GM19025 (cell line): Measurements from ENCODE around the gene HYAL2.
A peak's percentile ranks its signal among the peaks of the same experiment; 100 is the strongest.
"Not testable (repeated sequence)": the region's sequence is repeated elsewhere in the genome, so short reads cannot be mapped to it uniquely, and the experiment has no call there.

Experiments
- ATAC-seq: cut with Tn5 transposase; IDR thresholded peaks from one replicate; pipeline ENCODE4 v1.9.1; 2021; ENCODE audit warnings: mild to moderate bottlenecking, low read depth, moderate library complexity; ENCODE audit not compliant: unreplicated experiment

Gene HYAL2

GRCh38 chr3:50294089-50294488 is 28.5 kb downstream of the HYAL2 start:
- ATAC-seq = no peak

GRCh38 chr3:50293079-50293801 is 29.3 kb downstream of the HYAL2 start:
- ATAC-seq = no peak

GRCh38 chr3:50292159-50293078 is 30.1 kb downstream of the HYAL2 start, which contains the start of gene IFRD2:
Gene IFRD2 (minus strand): TSS chr3:50292429. CDS start chr3:50292274, 155 bp downstream.
- ATAC-seq = peak; percentile 95

GRCh38 chr3:50290161-50290641 is 32.3 kb downstream of the HYAL2 start:
- no peak for ATAC-seq

GRCh38 chr3:50289130-50289529 is 33.4 kb downstream of the HYAL2 start:
- ATAC-seq = no peak

GRCh38 chr3:50288387-50289007 is 34.0 kb downstream of the HYAL2 start:
- no peak for ATAC-seq

- ATAC-seq = no peak
These were observed 35.3 kb downstream of the HYAL2 start for GRCh38 chr3:50287262-50287661.

GRCh38 chr3:50286322-50287227 is 36.0 kb downstream of the HYAL2 start:
- ATAC-seq = no peak

- not testable (repeated sequence) for ATAC-seq
These were observed 38.4 kb downstream of the HYAL2 start for GRCh38 chr3:50284121-50284520.

- ATAC-seq = no peak
These were observed 43.1 kb downstream of the HYAL2 start for GRCh38 chr3:50279255-50280016.

GRCh38 chr3:50278880-50279224 is 43.7 kb downstream of the HYAL2 start, which contains the start of gene LSMEM2:
Gene LSMEM2 (plus strand): TSS chr3:50279087. CDS start chr3:50279114, 27 bp downstream.
- ATAC-seq = no peak

GRCh38 chr3:50278123-50278879 is 44.2 kb downstream of the HYAL2 start:
- ATAC-seq = no peak

GRCh38 chr3:50276762-50277101 is 45.8 kb downstream of the HYAL2 start:
- no peak for ATAC-seq

- no peak for ATAC-seq
These were observed 46.4 kb downstream of the HYAL2 start for GRCh38 chr3:50275996-50276761.

GRCh38 chr3:50275141-50275995 is 47.2 kb downstream of the HYAL2 start:
- ATAC-seq = no peak

GRCh38 chr3:50274371-50275104 is 48.0 kb downstream of the HYAL2 start:
- no peak for ATAC-seq
